DMS114 treated with DMSO at 0.1 percent for 48 hours (cell line): ENCODE measurements around the gene NOSIP.

Experiments used
- DNase-seq: peaks from one replicate; lab custom pipeline; 2025; ENCODE audit not compliant: unreplicated experiment; lab: John Stamatoyannopoulos, UW

NOSIP gene

GRCh38 chr19:49549045-49549444 lies 31.3 kb downstream of the NOSIP start:
- no peak for DNase-seq

DNA sequence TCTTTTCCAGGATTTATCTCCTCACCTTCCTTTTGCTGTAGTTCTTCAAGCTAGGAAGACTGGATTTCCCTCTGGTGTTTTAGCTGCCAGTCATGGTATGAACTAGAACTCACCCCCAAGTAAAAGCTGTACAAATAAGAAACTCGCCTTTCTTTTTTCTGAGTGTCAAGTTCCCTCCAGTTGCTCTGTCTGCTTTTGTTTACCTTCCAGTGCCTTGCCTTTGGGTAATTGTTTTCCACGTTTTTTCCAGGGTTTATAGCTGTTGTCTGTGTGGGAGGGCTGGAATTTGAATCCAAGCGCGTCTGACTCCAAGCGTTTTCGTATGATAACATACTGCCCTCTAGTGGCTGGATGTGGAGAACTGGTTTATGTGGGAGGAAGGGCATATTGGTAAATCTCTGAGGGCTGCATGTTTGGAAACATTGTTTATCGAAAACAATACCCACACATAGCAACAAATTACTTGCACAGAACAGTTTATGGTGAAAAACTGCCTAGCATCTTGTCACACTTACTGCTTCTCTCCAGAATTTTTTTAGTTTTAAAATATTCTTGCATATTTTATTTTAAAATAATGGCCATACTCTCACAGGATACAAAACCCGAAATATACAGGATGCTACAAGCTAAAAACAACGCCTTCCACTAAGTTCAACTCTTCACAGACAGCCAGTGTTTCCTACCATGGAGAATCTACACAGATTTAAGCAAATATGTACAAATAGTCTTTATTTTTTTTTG lies 33.4 kb downstream of the NOSIP start:
- DNase-seq: peak; percentile 76

- no peak for DNase-seq
These were observed 36.2 kb downstream of the NOSIP start for GRCh38 chr19:49544154-49544553.

DNA sequence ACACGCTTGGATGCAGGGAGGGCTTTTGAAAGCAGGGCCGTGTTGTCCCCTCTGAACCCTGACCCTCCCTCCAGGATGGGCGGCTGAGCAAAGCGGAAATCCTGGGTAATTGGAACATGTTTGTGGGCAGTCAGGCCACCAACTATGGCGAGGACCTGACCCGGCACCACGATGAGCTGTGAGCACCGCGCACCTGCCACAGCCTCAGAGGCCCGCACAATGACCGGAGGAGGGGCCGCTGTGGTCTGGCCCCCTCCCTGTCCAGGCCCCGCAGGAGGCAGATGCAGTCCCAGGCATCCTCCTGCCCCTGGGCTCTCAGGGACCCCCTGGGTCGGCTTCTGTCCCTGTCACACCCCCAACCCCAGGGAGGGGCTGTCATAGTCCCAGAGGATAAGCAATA lies 37.3 kb downstream of the NOSIP start:
- DNase-seq: no peak

GRCh38 chr19:49542446-49542845 lies 37.9 kb downstream of the NOSIP start:
- no peak for DNase-seq

DNA sequence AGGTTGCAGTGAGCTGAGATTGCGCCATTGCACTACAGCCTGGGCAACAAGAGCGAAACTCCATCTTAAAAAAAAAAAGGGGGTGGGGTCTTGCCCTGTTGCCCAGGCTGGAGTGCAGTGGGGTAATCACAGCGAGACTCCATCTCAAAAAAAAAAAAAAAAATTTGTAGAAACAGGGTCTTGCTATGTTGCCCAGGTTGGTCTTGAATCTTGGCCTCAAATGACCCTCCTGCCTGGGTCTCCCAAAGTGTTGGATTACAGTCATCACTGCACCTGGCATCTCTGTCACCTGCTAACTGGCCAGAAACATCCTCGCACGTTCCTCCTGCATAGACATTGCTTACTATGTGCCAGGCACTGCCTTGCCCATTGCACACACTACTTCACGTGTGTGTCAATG lies 38.4 kb downstream of the NOSIP start:
- DNase-seq: no peak

DNA sequence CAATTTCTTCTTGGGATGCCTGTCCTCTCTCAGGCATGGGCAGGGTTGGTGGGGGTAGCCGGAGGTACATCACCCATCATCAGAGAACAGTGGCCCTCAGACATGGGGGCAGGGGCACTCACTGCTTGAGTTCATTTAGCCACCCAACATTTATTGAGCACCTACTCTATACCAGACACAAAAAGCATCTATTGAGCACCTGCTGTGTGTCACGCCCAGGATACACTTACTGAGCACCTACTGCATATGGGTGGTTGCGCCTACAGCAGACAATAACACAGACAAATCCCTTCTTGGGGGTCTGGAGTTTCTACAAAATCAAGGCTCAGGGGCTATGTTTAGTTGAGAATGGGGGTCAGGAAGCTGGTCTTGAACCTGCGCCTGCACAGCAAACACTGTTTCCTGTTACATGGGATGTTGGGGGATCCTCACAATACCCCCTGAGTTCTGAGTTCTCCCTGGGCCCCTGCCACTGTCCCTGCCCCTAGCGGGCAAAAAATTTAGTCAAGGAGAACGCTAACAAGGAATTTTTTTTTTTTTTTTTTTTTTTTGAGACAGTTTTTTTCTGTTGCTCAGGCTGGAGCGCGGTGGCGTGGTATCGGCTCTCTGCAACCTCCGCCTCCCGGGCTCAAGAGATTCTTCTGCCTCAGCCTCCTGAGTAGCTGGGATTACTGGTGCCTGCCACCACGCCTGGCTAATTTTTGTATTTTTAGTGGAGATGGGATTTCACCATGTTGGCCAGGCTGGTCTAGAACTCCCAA lies 41.0 kb downstream of the NOSIP start:
- DNase-seq: no peak

DNA sequence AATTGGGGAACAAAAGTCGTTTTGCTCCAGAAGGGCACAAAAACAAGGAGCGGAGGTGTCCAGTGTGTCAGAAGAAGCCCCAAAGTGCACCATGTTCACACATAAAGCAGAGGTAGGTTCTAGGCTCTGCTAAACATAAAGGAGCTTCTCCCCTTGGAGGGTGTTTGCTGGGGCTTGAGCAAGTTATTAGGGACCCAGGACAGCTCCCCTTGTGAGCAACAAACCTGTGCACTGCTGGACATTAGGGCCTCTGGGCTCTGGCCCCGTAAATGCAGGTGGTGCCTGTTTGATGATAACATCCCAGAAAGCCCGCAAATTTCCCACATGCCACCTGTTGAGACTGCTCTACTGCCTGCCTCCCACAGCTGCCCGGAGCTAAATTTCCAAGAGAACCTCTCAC lies 41.7 kb downstream of the NOSIP start:
- DNase-seq: no peak

GRCh38 chr19:49536921-49537462 lies 43.4 kb downstream of the NOSIP start:
- DNase-seq: no peak

DNA sequence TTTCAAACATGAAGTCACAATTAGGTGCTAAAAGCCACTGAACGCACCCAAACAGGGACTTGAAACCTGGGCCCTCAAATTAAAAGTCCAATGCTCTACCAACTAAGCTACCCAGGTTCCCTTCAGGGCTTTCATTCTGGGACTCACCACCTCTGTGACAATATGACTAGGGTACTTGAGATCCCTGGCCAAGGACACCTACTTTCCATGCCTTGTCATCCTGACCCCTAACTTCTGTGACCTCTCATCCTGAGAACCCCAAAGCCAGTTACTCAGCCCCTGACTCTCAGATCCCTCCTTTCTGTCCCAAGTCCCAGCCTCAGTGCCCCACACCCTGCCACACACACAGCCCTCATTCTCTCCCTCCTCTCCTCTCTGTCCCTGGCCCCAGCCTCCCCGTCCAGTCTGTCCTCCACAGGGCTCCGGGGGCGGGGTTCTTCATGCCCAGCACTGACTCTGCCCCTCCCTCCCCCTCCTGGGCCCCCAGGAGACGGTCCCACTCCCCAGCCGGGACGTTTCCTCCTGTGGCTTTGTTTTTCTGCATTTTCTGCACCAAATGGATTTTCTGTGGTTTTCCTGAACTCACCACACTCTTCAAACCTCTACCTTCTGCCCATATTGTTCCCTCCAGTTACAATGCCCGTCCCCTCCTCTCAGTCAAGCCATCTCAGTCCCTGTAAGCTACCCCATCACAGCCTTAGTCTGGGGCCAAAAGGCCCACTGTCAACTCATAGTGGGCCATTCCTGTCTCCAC lies 45.5 kb downstream of the NOSIP start:
- DNase-seq: no peak

GRCh38 chr19:49533551-49534488 lies 46.5 kb downstream of the NOSIP start:
- DNase-seq: peak; percentile 25

DNA sequence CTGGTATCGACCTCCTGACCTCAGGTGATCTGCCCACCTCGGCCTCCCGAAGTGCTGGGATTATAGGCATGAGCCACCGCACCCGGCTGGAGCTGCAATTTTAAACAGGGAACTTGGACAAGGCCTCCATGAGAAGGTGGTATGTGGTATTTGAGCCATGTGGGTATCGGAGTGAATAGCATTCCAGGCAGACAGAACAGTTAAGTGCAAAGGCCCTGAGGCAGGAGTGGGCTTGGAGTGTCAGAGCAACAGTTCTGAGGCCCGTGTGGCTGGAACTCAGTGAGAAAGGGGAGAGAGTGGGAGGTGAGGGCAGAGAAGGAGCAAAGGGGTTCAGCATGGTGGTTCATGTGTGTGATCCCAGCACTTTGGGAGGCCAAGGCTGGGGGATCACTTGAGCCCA lies 49.6 kb downstream of the NOSIP start:
- DNase-seq: no peak

DNA sequence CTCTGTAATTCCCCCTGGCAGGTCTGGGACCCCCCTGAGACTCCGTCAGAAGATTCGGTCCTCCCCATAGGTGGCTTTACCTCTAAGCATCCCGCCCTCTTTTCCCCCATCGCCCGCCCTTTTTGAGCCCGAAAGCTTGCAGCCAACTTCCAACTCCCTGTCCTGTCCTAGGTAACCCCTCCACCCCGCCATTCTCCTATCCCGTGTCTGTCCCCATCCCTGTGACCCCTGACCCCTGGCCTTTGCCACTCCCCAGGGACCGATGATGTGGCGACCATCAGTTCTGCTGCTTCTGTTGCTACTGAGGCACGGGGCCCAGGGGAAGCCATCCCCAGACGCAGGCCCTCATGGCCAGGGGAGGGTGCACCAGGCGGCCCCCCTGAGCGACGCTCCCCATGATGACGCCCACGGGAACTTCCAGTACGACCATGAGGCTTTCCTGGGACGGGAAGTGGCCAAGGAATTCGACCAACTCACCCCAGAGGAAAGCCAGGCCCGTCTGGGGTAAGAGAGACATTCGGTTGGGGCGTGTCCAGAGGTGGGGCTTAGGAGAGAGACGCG lies 52.1 kb downstream of the NOSIP start:
- DNase-seq: no peak

DNA sequence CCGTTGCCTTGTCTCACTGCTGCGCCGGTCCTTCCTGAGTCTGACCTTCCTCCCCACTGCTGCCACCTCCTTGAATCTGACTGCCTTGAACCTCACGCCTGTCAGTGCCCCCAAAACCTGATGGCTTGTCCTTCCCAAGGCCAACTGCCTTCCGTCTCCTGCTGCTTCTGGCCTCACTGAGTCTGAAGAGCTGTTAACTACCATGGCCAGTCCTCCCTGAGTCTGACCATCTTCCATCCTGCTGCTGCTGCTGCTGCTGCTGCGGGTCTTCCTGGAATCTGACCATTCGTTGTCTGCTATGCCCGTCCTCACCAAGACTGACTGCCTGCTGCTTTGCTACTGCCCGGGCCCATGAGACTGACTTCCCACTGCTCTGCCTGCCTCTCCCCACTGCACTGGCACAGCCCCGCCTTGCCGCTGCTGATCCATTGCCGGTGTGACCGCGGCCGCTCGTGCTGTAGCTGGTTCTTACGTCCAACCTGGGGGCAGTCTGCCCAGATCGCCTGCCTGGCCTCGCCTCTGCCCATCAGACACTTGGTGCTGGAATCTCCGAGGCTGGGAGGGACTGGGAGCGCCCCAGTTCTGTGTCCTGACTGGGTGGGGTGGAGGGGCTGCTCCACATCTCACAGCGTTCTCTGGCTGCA lies 55.4 kb downstream of the NOSIP start:
- DNase-seq: no peak

DNA sequence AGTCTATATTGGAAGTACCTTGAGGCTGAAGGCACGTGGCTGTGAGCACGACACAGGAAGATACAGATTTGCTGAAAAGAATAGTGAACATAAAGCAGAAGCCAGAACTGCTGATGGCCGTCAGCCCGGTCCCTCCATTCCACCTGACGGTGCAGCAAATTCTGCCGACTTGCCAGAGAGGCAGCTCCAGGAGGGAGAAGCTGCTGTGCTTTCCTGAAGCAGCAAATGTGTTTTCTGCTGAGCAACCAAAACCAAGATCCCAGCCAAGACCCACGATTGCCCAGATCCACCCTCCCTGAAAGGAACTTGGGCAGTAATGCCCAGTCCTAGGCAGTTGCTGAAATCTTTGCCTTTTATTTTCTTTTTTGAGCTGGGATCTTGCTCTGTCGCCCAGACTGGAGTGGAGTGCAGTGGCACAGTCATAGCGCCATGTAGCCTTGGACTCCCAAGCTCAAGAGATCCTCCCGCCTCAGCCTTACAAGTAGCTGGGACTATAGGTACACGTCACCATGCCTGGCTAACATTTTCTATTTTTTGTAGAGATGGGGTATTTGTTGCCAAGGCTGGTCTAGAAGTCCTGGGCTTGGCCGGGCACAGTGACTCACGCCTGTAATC lies 59.5 kb downstream of the NOSIP start:
- DNase-seq: no peak

- DNase-seq: no peak
These were observed 62.3 kb downstream of the NOSIP start for GRCh38 chr19:49518033-49518432.

DNA sequence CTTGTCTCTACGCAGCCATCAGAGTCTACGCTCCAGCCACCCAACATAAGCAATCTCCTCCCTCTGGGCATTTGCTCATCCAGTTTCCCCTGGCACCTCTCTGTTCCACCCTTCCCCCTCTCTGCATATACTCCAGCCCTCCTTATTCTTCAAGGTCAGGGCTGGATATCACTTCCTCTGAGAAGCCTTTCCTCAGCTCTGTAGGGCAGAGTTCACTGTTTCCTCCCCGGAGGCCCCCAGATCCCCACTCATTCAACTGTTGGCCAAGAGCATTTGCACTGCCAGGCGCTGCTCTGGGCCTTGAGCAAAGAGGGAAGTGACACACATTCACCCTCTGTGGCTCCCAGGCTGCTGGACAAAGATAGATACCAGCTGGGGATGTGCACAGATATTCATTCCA lies 64.6 kb downstream of the NOSIP start:
- DNase-seq: no peak

GRCh38 chr19:49514151-49514550 lies 66.2 kb downstream of the NOSIP start:
- no peak for DNase-seq

DNA sequence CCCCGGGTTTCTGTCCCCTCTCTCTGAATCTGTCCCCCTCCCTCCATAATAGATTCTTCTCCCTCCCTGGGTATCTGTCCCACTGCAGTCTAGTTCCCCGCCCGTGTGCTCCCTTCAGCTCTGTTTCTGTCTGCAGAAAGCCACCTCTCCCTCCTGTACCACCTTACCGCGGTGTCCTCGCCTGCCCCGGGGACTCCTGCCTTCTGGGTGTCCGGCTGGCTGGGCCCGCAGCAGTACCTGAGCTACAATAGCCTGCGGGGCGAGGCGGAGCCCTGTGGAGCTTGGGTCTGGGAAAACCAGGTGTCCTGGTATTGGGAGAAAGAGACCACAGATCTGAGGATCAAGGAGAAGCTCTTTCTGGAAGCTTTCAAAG lies 66.6 kb downstream of the NOSIP start:
- no peak for DNase-seq
